KG1 (cell line): ENCODE measurements around the gene ORAI3.

Experiments
- DNase-seq: peaks from one replicate; lab custom pipeline; 2025; lab: John Stamatoyannopoulos, UW

ORAI3 gene

GRCh38 chr16:30948667-30949649 lies at the start of gene ORAI3:
Gene ORAI3 (plus strand): TSS chr16:30949068. CDS start chr16:30949290, 222 bp downstream.
- DNase-seq, result peak; percentile 54

DNA sequence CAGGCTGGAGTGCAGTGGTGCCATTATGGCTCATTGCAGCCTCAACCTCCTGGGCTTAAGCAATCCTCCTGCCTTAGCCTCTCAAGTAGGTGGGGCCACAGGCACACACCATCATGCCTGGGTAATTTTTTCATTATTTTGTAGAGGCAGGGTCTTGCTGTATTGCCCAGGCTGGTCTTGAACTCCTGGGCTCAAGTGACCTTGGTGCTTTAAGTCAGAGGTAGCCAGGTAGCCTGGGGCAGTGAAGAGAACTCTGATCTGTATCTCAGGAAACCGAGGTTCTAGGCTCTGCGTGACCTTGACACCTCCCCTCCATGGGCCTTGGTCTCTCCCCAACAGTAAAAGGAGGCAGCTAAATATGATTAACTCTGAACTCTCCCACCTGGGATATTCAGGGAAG lies 49.1 kb upstream of the ORAI3 start:
- DNase-seq, result no peak

DNA sequence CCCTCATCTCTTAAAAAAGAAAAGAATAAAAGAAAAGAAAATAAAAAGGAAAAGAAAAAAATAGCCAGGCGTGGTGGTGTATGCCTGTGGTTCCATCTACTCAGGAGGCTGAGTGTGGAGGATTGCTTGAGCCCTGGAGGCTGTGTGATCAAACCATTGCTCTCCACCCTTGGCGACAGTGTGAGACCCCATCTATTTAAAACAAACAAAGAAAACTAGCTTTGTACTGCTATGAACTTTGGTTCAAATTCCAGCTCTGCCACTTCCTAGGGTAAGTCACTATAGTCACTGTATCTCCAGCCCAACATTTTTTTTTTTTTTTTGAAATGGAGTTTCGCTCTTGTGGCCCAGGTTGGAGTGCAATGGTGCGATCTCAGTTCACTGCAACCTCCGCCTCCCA lies 48.3 kb upstream of the ORAI3 start:
- DNase-seq, result no peak

DNA sequence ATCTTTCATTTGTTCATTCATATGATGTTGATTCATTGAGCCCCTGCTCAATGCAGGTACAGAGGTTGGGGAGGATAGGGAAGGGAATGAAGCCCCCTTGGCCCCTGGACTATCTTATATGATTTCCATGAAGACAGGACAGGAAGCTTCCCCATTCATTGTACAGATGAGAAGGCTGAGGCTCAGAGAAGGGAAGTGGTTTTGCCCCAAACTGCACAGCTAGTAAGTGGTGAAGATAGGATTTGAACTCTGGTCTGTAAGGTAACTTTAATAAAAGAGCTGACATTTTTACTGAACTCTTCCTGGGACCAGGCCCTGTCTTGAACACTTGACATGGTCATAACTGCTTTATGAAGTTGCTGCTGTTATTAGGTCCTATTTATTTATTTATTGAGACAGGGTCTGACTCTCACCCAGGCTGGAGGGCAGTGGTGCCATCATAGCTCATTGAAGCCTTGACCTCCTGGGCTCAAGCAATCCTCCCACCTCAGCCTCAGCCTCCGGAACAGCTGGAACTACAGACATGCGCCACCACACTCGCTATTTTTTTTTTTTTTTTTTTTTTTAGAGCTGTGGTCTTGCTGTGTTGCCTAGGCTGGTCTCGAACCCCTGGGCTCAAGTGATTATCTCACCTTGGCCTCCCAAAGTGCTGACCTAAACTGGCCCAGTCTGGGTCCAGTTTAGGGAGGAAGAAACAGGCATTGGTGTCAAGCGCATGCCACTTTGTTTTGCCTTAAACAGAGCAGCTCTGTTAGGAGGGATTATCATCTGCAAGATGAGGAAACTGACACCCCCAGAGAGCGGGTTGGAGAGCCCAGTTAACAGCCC lies 47.5 kb upstream of the ORAI3 start:
- no peak for DNase-seq

GRCh38 chr16:30902029-30902972 lies 46.6 kb upstream of the ORAI3 start:
- DNase-seq, result peak; percentile 33

DNA sequence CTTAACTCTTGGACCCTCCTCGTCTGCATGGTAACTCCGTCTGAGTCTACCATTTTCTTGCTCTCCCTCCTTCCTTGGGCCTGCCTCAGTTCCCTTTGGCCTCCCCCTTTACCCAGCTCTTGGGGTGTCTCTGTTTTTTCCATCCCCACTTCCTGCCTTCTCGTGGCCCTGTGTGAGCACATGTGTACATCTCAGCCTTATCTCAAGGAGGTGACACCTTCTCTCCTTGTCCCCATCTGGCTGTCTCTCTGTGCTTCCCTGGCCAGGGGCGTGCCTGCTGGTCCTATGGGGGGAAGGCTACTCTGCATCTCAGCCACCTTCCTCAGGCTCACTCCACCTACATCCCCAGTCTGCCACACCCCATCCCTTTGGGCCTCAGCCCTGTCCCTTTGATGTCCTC lies 45.9 kb upstream of the ORAI3 start:
- DNase-seq, result no peak

DNA sequence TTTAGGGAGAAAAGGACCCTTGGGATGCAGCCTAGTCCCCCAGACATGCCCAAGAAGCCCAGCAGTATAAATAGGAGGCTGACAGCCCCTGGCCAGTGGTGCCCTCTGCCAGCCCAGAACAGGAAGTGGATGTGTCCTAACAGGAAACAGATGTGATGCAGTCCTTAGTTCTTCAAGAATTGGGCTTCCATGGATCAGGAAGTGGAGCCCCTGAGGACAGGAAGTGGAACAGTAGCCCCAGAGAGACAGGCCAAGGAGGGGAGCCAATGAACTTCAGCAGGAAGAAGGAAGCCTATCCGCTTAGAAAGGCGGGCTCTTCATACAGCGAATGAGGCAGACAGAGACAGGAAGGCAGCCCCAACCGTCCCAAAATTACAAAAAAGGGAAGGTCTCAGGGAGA lies 45.3 kb upstream of the ORAI3 start:
- peak; percentile 76 for DNase-seq

DNA sequence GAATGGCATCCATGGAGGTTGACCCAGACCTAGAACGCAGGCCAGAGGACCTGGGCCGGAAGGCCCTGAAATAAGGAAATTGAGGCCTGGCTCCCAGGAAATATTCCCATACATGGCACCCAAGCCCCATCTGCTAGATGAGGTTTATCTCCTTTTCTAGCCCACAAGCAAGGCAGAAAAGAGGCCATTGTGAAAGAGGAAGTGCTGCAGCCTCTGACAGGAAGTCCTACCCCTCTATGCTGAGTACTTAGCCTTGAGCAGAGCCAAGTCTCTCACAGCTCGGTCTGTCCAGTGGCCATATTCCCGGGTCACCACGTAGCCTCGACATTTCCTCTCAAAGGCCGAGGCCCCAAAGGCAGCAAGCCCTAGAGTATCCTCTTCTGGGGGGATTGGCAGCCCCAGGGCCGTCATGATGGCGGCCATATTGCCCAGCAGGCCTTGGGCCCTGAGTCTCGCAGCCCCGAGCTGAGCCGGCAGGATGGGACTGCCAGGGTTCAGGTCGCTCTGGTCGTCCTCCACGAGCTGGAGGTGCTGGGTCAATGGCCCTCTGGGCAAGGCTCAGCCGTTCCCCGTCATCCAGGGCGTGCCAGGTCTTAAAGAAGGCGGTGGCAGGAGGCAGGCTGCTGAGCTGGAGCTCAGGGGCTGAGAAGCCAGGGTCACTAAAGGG lies 44.6 kb upstream of the ORAI3 start:
- peak; percentile 76 for DNase-seq

GRCh38 chr16:30907064-30907463 lies 41.8 kb upstream of the ORAI3 start:
- DNase-seq, result no peak

- no peak for DNase-seq
These were observed 38.3 kb upstream of the ORAI3 start for GRCh38 chr16:30910427-30911029.

- DNase-seq, result no peak
These were observed 36.0 kb upstream of the ORAI3 start for GRCh38 chr16:30912794-30913412.

DNA sequence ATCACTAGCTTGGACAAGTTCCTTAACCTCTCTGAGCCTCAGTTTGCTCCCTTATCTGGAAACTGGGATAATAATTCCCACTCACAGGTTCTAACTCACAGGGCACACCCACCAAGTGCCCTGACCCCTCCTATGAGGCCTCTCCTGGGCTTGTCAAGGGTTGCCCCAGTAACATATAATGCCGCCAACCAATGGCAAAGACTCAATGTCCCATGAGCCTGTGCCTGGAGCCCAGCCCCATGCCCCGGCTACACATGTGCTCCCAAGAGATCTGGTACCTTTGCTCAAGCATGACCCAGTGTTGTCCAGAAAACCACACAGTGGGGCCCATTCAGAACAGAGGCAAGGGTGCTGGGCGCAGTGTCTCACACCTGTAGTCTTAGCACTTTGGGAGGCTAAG lies 34.0 kb upstream of the ORAI3 start:
- no peak for DNase-seq

- DNase-seq, result no peak
These were observed 30.3 kb upstream of the ORAI3 start for GRCh38 chr16:30918614-30919013.

GRCh38 chr16:30920891-30921290 lies 28.0 kb upstream of the ORAI3 start:
- no peak for DNase-seq

DNA sequence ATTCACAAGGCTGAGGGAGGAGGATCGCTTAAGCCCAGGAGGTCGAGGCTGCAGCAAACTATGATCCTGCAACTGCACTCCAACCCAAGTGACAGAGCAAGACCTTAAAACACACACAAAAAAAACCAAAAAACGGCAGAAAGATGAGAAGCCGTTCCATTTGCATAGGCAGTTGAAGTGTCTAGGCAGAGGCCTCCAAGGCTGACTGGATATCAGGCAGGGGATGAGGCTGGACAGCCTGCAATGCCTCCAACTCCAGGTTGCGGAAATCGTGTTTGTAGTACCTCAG lies 27.5 kb upstream of the ORAI3 start:
- no peak for DNase-seq

GRCh38 chr16:30921748-30922419 lies 27.0 kb upstream of the ORAI3 start:
- DNase-seq, result peak; percentile 61

DNA sequence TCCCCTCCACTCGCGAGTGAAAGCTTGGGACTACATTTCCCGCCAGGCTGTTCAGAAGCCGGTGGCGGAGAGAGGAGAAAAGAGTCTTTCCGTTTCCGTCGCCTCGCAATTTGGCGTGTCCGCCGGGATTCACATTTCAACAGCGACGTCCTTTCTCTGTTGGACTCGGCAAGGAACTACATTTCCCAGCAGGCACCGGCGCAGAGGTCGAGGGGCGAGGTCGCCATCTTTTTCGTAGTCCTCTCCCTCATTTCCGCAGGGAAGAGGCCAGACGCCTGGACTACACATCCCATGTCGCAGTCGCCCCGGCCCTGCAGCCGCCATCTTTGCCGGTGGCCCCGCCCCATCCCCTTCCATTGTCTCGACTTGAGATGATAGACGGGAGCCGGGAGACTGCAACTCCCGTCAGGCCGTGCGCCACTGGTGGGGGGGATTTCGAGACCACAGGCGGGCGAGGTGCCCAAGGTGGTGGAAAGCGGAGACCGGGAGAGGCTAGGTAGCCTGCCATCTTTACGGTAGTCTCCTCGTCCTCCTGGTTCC lies 26.4 kb upstream of the ORAI3 start:
- DNase-seq, result peak; percentile 98

DNA sequence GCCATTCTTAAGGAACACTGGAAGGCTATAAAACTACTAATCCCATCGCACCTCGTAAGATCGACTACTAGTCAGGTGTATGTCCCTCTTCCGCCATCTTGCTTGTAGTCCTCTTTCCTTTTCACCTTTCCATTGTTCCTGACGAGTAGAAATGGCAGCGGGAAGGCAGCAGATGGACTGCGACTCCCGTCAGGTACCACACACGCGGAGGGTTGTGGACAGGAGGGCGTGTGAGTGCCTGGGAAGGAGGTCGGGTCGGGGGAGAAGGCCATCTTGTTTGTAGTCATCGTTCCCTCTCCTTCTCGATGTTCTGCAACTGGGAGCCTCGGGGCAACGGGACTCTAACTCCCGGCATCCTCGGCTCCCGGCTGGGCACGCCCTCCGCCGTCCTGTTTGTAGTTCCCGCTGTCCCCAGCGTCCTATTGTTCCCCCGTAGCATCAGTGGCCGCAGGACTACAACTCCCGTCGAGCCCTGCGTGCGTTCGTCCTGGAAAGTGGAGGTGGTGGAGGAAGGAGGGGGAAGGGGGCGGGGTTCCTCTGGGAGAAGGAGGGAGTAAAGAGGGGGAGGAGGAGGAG lies 25.8 kb upstream of the ORAI3 start:
- peak; percentile 99 for DNase-seq

- no peak for DNase-seq
These were observed 25.3 kb upstream of the ORAI3 start, which contains the start of gene FBXL19 for GRCh38 chr16:30923554-30924075. Gene FBXL19 (plus strand): TSS chr16:30923572. CDS start chr16:30925755, 2,183 bp downstream.
